HS-5 (cell line): ENCODE measurements around the gene RAB38.

Experiments
- DNase-seq: peaks from one replicate; pipeline ENCODE4 v3.0.0-alpha.2; 2012; ENCODE audit warnings: low read depth

The RAB38 gene

GRCh38 chr11:88169881-88170280 is 5.4 kb downstream of the RAB38 start:
- DNase-seq = no peak

- DNase-seq = no peak
Measured at GRCh38 chr11:88169471-88169870, 5.8 kb downstream of the RAB38 start.

DNA sequence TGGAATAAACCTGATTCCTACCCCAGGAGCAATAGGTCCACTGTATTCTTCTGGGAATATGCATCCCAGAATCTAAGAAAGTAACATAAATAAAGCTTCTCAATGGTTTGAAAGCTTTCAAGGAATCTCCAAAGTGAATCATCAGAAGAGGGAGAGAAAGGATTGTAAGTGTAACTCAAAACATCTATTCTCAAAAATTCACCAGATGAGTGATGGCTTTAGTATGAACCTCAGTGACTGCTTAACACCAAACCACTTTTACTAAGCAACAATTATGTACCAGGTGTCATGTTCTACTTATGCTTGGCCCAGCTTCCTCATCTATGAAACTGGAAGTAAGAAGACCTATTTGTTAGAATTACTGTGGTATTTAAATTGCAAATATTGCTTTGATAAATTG is 7.4 kb downstream of the RAB38 start:
- no peak for DNase-seq

GRCh38 chr11:88164806-88165585 is 10.2 kb downstream of the RAB38 start:
- DNase-seq = no peak

GRCh38 chr11:88164320-88164719 is 10.9 kb downstream of the RAB38 start:
- DNase-seq = no peak

DNA sequence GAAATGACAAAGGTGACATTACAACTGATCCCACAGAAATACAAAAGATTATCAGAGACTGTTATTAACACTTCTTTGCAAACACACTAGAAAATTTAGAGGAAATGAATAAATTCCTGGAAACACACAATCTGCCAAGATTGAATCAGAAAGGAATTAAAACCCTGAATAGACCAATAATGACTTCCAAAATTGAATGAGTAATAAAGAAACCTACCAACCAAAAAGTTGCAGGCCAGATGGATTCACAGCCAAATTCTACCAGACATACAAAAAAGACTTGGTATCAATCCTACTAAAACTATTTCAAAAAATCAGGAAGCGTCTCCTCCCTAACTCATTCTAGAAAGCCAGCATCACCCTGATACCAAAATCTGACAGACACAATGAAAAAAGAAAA is 17.2 kb downstream of the RAB38 start:
- DNase-seq = no peak

DNA sequence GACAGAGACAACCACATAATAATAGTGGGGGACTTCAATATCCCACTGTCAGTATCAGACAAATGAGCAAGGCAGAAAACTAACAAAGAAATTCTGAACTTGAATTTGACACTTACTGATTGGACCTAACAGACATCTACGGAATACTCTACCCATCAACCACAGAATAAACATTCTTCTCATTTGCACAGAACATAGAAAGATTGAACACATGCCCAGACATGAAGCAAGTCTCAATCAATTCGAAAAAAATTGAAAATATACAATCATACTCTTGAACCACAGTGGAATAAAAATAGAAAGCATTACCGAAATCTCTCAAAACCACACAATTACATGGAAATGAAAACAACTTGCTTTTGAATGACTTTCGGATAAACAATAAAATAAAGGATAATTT is 17.9 kb downstream of the RAB38 start:
- no peak for DNase-seq

GRCh38 chr11:88152381-88152780 is 22.9 kb downstream of the RAB38 start:
- DNase-seq = no peak

- no peak for DNase-seq
Measured at GRCh38 chr11:88151709-88152265, 23.5 kb downstream of the RAB38 start.

DNA sequence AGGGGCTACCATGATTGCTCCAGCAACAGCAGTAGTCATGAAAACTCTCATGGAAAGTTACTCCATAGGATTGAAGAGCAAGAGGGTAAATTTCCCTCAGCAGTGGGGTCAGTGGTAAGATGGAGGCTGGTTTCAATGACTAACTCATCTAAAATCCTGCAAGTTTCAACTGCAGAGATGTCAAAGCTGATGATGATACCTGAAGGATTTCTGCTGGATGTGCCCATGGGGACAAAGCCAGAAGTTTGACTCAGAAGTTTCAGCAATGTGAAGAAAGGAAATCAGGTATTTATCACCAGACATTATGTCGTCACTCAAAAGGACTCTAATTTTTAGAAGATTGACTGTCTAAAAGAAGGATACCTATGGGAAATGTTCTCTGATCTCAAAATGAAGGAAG is 29.1 kb downstream of the RAB38 start:
- no peak for DNase-seq

DNA sequence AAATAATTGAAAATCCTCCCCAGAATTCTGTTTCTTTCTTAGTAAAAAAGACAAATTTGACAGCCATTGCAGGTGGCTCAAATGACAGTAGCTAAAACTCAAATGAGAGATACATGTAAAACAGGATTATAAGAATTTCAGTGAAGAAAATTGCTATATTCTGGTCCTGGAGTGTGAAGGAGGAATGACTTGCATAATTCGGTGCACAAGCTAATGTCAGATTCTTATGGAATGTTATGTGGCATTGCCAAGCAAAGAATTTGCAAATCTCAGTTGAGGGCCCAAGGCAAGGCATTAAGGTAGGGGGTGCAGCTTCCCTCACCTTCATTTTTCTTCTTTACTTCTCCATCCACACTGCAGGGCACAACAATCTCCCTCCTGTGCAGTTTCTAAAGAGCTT is 35.4 kb downstream of the RAB38 start:
- no peak for DNase-seq

DNA sequence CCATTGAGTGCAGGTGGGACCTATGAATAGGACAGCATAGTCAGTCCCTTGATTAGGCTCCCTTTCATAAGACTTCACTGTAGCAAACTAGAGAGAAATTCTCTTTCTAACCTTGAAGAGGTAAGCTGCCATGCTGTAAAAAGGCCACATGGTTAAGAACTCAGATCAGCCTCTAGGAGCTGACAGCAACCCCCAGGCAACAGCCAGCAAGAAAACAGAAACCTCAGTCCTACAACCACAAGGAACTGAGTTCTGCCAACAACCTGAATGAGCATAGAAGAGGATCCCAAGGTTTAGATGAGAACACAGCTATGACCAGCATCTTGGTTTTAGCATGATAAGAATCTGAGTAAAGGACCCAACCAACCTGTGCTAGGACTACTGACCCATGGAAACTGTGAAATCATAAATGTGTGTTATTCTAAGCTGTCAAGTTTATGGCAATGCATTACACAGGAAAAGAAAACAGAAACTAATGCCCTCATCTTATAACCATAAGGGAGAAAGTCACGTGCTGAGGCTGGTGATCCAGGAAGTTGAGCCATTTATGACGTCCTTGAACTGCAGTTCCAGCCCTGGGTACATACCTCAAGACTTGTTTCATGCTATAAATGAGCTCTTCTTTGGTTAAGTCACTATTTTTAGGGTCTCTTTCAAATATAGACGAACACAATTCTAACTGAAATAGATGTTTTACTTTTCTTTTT is 43.3 kb downstream of the RAB38 start:
- DNase-seq = no peak

GRCh38 chr11:88122956-88123355 is 52.3 kb downstream of the RAB38 start:
- DNase-seq = no peak

DNA sequence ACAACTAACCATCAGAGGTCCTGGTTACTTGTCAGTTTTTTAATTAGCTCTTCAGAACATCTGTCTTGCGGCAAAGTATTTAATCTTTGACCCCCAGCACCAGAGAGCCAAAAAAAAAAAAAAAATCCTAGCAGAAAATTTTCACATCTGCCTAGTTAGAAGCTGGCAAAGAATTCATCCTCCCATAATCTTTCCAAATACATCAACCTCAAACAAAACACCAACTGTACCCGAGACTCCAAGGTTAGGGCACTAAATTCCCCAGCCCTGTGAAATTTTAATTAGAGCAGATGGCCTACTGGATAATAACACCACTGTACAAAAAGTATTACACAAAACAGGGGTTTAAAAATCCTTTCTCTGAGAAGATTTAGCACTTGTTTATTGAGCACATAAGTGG is 55.7 kb downstream of the RAB38 start:
- no peak for DNase-seq

- DNase-seq = no peak
Measured at GRCh38 chr11:88117281-88117858, 57.9 kb downstream of the RAB38 start.

DNA sequence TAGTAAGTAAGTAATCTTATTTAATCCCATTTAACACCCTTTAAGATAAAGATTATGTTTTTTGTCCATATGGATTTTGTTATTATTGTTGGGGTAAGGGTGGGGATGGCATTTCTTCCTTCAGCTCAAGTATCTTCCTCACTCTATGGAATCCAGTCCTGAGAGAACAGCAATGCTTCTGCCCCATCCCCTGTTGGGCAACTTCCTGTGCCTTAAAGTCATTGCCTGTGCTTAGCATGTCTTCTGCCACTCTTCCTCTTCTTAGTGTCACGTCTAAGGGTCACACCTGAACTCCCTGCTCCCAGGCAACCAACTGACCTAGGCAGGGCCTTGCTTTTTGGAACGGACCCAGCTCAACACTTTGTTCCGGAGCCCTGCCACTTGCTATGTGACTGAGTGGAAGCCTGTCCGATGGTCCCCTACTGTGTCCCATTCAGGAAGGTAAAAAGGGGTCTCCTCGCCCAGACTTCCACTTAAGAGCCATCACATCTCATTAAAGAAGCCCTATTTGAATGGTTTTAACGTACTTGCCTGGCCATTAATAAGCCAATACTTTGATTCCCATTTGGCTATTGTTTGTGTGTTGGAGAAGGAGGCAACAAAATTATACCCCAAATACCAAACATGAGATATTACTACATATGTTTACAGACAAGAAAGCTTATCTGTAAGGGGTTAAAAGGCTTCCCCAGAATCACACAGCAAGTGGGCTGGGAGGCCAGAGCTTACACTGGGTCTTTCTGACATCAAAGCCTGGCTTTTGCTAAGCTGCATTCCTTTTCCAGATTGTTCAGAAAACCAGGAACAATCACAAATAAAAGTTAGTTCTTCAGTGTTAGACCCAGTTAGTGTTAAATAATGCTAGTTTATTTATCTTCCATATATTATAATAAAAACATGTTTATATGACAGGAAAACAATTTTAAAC is 59.2 kb downstream of the RAB38 start:
- DNase-seq = no peak

DNA sequence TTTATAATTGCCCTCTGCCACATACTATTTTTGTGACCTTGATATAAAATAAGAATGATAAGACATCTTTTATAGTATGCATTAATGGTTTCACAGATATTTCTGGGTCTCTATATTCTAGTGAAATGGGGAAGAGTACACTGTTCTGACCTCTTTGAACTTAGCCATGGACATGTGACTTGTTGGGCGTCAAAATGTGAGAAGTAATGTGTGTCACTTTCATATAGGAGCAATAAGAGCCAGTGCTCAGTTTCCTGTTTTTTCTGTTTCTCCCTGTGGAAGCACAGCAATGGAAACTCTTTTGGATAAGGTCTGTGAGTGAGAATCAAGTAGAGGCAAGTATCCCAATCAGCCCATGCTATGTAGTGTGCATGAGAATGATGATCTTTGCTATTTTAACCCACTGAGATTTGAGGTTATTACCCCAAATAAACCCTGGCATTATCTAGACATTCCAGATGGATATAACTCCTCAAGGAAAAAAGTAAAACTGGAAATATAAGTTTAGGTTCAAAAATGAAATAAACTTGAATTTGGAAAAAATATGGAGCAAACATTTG is 60.7 kb downstream of the RAB38 start:
- no peak for DNase-seq

GRCh38 chr11:88106666-88107065 is 68.6 kb downstream of the RAB38 start:
- DNase-seq = no peak

GRCh38 chr11:88105951-88106350 is 69.3 kb downstream of the RAB38 start:
- DNase-seq = no peak

GRCh38 chr11:88105526-88105925 is 69.7 kb downstream of the RAB38 start:
- DNase-seq = no peak

- no peak for DNase-seq
Measured at GRCh38 chr11:88104408-88104807, 70.8 kb downstream of the RAB38 start.
